GM12878 (cell line): ENCODE measurements around the gene CRYL1. TPM values are rescaled to one million over a fixed set of nuclear protein-coding genes. Genes with fewer than 3 reads are reported as not detected.

ENCODE experiments used
- ATAC-seq: fragments of 200-7000 bp; cut with Tn5 transposase; 3 replicates; pipeline ENCODE4 v1.9.1; 2020; ENCODE audit warnings: mild to moderate bottlenecking, moderate library complexity
- BruUV-seq: library from RNA; stranded (reverse); fragments of 400-500 nt; replicated peaks from 2 replicates; lab custom pipeline; 2021; lab: Mats Ljungman, UMichigan
- CTCF ChIA-PET: fragments of 300-600 bp; sonication (Branson Sonifier 250); formaldehyde crosslinking; extraction: SDS; loops from one replicate; lab custom pipeline; 2021; ENCODE audit warnings: inconsistent platforms; lab: Yijun Ruan, JAX
- POLR2A ChIA-PET: fragments of 350-600 bp; formaldehyde crosslinking; extraction: SDS; loops from one replicate; lab custom pipeline; 2021; ENCODE audit warnings: inconsistent platforms; lab: Charles Lee
- RAD21 ChIA-PET: fragments of 300-600 bp; sonication (Branson Sonifier 250); formaldehyde crosslinking; loops from one replicate; lab custom pipeline; 2023; ENCODE audit warnings: antibody characterized with exemption; ENCODE audit not compliant: unreplicated experiment; lab: Charles Lee
- SMC1A ChIA-PET: fragments of 300-600 bp; sonication (Branson Sonifier 250); formaldehyde crosslinking; loops from one replicate; lab custom pipeline; 2023; ENCODE audit not compliant: unreplicated experiment, uncharacterized antibody; lab: Charles Lee
- DNase-seq: peaks from one replicate; pipeline ENCODE4 v3.0.0-alpha.2; 2011; ENCODE audit warnings: low read depth, low spot score
- FAIRE-seq: peaks from 3 replicates; lab custom pipeline; 2011; peaks lifted over from hg19 to GRCh38; lab: Jason Lieb, UNC
- H2AFZ ChIP-seq: 2 replicates; pipeline ENCODE4 v1.6.0; 2011; ENCODE audit warnings: low read depth, low read length, control low read depth; ENCODE audit not compliant: control insufficient read depth
- H3K27ac ChIP-seq: 2 replicates; pipeline ENCODE4 v1.5.1; 2011; ENCODE audit warnings: control low read depth; ENCODE audit not compliant: control insufficient read depth, insufficient read depth
- H3K27me3 ChIP-seq, 2 experiments: replicated peaks in 1 of 2; 2 replicates each; pipeline versions ENCODE4 v1.6.0 to v1.6.1; 2011; ENCODE audit warnings: low read length in 1 of 2; ENCODE audit not compliant: control insufficient read depth in 2 of 2, insufficient read depth in 2 of 2
- H3K36me3 ChIP-seq, 2 experiments: 2 replicates each; pipeline ENCODE4 v1.5.1; 2011; ENCODE audit warnings: low read length in 1 of 2; ENCODE audit not compliant: control insufficient read depth in 2 of 2, insufficient read depth in 2 of 2
- H3K4me1 ChIP-seq: 2 replicates; pipeline ENCODE4 v1.6.1; 2011; ENCODE audit warnings: mild to moderate bottlenecking, low read length, moderate library complexity, mixed read lengths; ENCODE audit not compliant: control insufficient read depth, insufficient read depth
- H3K4me2 ChIP-seq: 2 replicates; pipeline ENCODE4 v1.6.0; 2011; ENCODE audit warnings: control low read depth; ENCODE audit not compliant: control insufficient read depth, insufficient read depth
- H3K4me3 ChIP-seq: fragments of 200-600 bp; sonication (generic); 2 replicates; pipeline ENCODE4 v1.5.1; 2016
- H3K79me2 ChIP-seq: 2 replicates; pipeline ENCODE4 v1.6.0; 2011; ENCODE audit warnings: low read length; ENCODE audit not compliant: control insufficient read depth, insufficient read depth
- H3K9ac ChIP-seq: 2 replicates; pipeline ENCODE4 v1.8.0; 2011; ENCODE audit warnings: low read length, control low read depth, mixed read lengths; ENCODE audit not compliant: control insufficient read depth, insufficient read depth
- H3K9me3 ChIP-seq: replicated peaks from 3 replicates; pipeline ENCODE4 v1.5.1; 2011; ENCODE audit warnings: mild to moderate bottlenecking, low read length; ENCODE audit not compliant: control insufficient read depth, insufficient read depth
- H4K20me1 ChIP-seq: 2 replicates; pipeline ENCODE4 v1.6.0; 2011; ENCODE audit not compliant: control insufficient read depth, insufficient read depth
- EED ChIP-seq: sonication (generic); IDR thresholded peaks from 2 replicates; pipeline ENCODE4 v1.6.1; 2016; ENCODE audit warnings: antibody characterized with exemption, low read depth
- FOXK2 ChIP-seq: fragments of 450-650 bp; IDR thresholded peaks from 2 replicates; pipeline ENCODE4 v1.6.1; 2017; ENCODE audit warnings: mild to moderate bottlenecking, moderate library complexity
- FOXM1 ChIP-seq: IDR thresholded peaks from 2 replicates; pipeline ENCODE4 v1.6.1; 2012; ENCODE audit warnings: low read depth, mild to moderate bottlenecking, inconsistent platforms, low read length, moderate library complexity
- HDAC6 ChIP-seq: fragments of 200-600 bp; sonication (generic); IDR thresholded peaks from one replicate; pipeline ENCODE4 v1.8.0; 2017; ENCODE audit warnings: antibody characterized with exemption; ENCODE audit not compliant: unreplicated experiment
- IKZF2 ChIP-seq, 2 experiments: fragments of 450-650 bp; IDR thresholded peaks; 2 replicates each; pipeline ENCODE4 v1.6.1; 2017; ENCODE audit warnings: mild to moderate bottlenecking in 2 of 2, moderate library complexity in 2 of 2
- MYB ChIP-seq: fragments of 150-350 bp; IDR thresholded peaks from 2 replicates; pipeline ENCODE4 v1.6.1; 2014; ENCODE audit warnings: mild to moderate bottlenecking, low read depth, low read length, borderline replicate concordance
- PAX5 ChIP-seq: IDR thresholded peaks from 2 replicates; pipeline ENCODE4 v1.6.1; 2011; ENCODE audit warnings: low read depth, low read length, borderline replicate concordance
- RB1 ChIP-seq: fragments of 450-650 bp; formaldehyde crosslinking; IDR thresholded peaks from 2 replicates; pipeline ENCODE4 v1.6.1; 2017; ENCODE audit warnings: mild to moderate bottlenecking, borderline replicate concordance
- SIN3A ChIP-seq: IDR thresholded peaks from 2 replicates; pipeline ENCODE4 v1.6.1; 2012; ENCODE audit warnings: low read depth, low read length, improper control_type of control experiment
- SMAD1 ChIP-seq: fragments of 450-650 bp; IDR thresholded peaks from 2 replicates; pipeline ENCODE4 v1.6.1; 2018; ENCODE audit warnings: mild to moderate bottlenecking, low read depth; ENCODE audit not compliant: partially characterized antibody
- SUPT20H ChIP-seq: IDR thresholded peaks from 2 replicates; pipeline ENCODE4 v1.6.1; 2011; ENCODE audit warnings: low read depth, mild to moderate bottlenecking, low read length, moderate library complexity, borderline replicate concordance; ENCODE audit not compliant: control insufficient read depth
- TBL1XR1 ChIP-seq: IDR thresholded peaks from 2 replicates; pipeline ENCODE4 v1.6.1; 2012; ENCODE audit warnings: low read depth, low read length, improper control_type of control experiment
- TCF3 ChIP-seq: IDR thresholded peaks from 2 replicates; pipeline ENCODE4 v1.6.1; 2012; ENCODE audit warnings: low read depth, mild to moderate bottlenecking, low read length, borderline replicate concordance; ENCODE audit not compliant: insufficient read depth
- ZNF384 ChIP-seq: IDR thresholded peaks from 2 replicates; pipeline ENCODE4 v1.6.1; 2012; ENCODE audit warnings: low read depth, mild to moderate bottlenecking, low read length, improper control_type of control experiment, borderline replicate concordance
- WGBS: methylation state at CpG from one replicate; pipeline ENCODE4 v1.1.6; 2016; ENCODE audit warnings: low lambda C conversion rate; ENCODE audit not compliant: insufficient replicate concordance, insufficient coverage; ENCODE audit errors: missing lambda C conversion rate; 5-methylcytosine and 5-hydroxymethylcytosine counted together
- in situ Hi-C: fragments of 300-500 bp; cut with MboI; formaldehyde crosslinking; loops from 9 replicates; pipeline ENCODE4 v1.14.3; 2018; ENCODE audit warnings: mixed read lengths
- intact Hi-C: fragments of 100-400 bp; cut with micrococcal nuclease; formaldehyde crosslinking; loops from one replicate; pipeline ENCODE4 v1.14.2; 2022; ENCODE audit not compliant: unreplicated experiment
- polyA plus RNA-seq, 11 experiments: library from polyadenylated mRNA; depleted of rRNA in 4 of 11; unstranded in 6 of 11; stranded (reverse) in 5 of 11; fragments of >200 nt; fragmentation: Nextera tagmentation in 4 of 11; fragmentation: Illumina TruSeq in 1 of 11; extraction: Ambion mirVana in 4 of 11; extraction: Trizol in 1 of 11; gene quantifications; 1 replicate in 1 of 11; 2 replicates in 10 of 11; pipeline versions ENCODE4 v1.2.1 to v1.2.3, GENCODE V29; 2011 to 2016; ENCODE audit warnings: inconsistent platforms in 2 of 11, missing spikeins in 2 of 11, low read depth in 1 of 11
- total RNA-seq, 4 experiments: library from RNA; depleted of rRNA in 3 of 4; stranded (reverse); fragments of >200 nt in 3 of 4; fragmentation: Illumina TruSeq in 1 of 4; extraction: Trizol in 1 of 4; gene quantifications; 2 replicates each; pipeline versions ENCODE4 v1.2.1 to v1.2.3, GENCODE V29; 2013 to 2021
- TF ChIP-seq, protein P1 (sequence below): fragments of 450-650 bp; IDR thresholded peaks from 2 replicates; pipeline ENCODE4 v1.6.1; 2016; ENCODE audit warnings: mild to moderate bottlenecking
- TF ChIP-seq, protein P2 (sequence below): fragments of 450-650 bp; IDR thresholded peaks from 2 replicates; pipeline ENCODE4 v1.6.1; 2017; ENCODE audit warnings: low read depth, mild to moderate bottlenecking, moderate library complexity
- TF ChIP-seq, protein P3 (sequence below): fragments of 450-650 bp; IDR thresholded peaks from 2 replicates; pipeline ENCODE4 v1.6.1; 2014; ENCODE audit warnings: mild to moderate bottlenecking
- TF ChIP-seq, protein P4 (sequence below): IDR thresholded peaks from 2 replicates; pipeline ENCODE4 v1.6.1; 2012; ENCODE audit warnings: low read length, inconsistent platforms

The CRYL1 gene
- total and polyA plus RNA-seq, 10 of the 15 experiments (the other 5 are each of a cell fraction or from before 2014, with no cell fraction given): 5.5 to 36.7 (median 12.2) TPM

DNA sequence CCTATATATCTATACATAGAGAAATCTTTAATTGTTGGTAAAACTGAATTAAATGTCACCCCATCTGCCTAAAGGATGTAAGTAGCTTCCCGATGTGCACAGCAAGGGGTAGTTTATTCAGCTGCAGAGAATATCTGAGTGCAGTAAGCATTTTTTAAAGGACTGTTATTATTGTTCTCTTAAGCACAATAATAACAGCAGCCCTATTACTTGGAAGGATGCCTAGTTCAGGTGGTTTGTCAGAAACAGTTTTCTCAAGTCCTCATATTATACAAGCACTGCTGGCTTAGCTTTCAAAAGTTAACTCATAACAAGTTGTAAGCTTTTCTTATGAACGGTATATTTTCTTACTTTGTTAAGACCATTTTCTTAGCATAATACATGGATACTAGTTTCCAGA is 142.6 kb downstream of the CRYL1 start:
- no peak overlapping the region for H3K4me3 ChIP-seq
- H3K9me3 ChIP-seq: no peaks in the 10 kb centered on the region; the same call in 2 of the 3 replicates
- BruUV-seq: no TSS peak
- in situ Hi-C loops (no loop called here), intact Hi-C loops (no loop called here)
- DNase-seq (no peak), ATAC-seq (no peak), FAIRE-seq (no peak)
- no peak overlapping the region for H3K27ac ChIP-seq
- H2AFZ ChIP-seq: no peak overlapping the region
- H3K27me3 ChIP-seq: no peaks in the 10 kb centered on the region
- TF ChIP-seq TBL1XR1: no peak
- TF ChIP-seq FOXK2: no peak
- no peak for TF ChIP-seq SUPT20H
- no peak for TF ChIP-seq IKZF2 (IDR thresholded peaks at IDR 0.05)
- TF ChIP-seq MYB: no peak
- no peak for TF ChIP-seq SMAD1
- no peak for TF ChIP-seq PAX5
- TF ChIP-seq, protein P1, sequence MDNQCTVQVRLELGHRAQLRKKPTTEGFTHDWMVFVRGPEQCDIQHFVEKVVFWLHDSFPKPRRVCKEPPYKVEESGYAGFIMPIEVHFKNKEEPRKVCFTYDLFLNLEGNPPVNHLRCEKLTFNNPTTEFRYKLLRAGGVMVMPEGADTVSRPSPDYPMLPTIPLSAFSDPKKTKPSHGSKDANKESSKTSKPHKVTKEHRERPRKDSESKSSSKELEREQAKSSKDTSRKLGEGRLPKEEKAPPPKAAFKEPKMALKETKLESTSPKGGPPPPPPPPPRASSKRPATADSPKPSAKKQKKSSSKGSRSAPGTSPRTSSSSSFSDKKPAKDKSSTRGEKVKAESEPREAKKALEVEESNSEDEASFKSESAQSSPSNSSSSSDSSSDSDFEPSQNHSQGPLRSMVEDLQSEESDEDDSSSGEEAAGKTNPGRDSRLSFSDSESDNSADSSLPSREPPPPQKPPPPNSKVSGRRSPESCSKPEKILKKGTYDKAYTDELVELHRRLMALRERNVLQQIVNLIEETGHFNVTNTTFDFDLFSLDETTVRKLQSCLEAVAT: no peak
- TF ChIP-seq, protein P2, sequence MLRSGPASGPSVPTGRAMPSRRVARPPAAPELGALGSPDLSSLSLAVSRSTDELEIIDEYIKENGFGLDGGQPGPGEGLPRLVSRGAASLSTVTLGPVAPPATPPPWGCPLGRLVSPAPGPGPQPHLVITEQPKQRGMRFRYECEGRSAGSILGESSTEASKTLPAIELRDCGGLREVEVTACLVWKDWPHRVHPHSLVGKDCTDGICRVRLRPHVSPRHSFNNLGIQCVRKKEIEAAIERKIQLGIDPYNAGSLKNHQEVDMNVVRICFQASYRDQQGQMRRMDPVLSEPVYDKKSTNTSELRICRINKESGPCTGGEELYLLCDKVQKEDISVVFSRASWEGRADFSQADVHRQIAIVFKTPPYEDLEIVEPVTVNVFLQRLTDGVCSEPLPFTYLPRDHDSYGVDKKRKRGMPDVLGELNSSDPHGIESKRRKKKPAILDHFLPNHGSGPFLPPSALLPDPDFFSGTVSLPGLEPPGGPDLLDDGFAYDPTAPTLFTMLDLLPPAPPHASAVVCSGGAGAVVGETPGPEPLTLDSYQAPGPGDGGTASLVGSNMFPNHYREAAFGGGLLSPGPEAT: no peak
- TF ChIP-seq HDAC6: no peak
- no peak for TF ChIP-seq RB1
- no peak for TF ChIP-seq ZNF384
- TF ChIP-seq, protein P3, sequence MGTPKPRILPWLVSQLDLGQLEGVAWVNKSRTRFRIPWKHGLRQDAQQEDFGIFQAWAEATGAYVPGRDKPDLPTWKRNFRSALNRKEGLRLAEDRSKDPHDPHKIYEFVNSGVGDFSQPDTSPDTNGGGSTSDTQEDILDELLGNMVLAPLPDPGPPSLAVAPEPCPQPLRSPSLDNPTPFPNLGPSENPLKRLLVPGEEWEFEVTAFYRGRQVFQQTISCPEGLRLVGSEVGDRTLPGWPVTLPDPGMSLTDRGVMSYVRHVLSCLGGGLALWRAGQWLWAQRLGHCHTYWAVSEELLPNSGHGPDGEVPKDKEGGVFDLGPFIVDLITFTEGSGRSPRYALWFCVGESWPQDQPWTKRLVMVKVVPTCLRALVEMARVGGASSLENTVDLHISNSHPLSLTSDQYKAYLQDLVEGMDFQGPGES: no peak
- no peak for TF ChIP-seq TCF3
- TF ChIP-seq EED: no peak
- TF ChIP-seq FOXM1: no peak
- TF ChIP-seq, protein P4, sequence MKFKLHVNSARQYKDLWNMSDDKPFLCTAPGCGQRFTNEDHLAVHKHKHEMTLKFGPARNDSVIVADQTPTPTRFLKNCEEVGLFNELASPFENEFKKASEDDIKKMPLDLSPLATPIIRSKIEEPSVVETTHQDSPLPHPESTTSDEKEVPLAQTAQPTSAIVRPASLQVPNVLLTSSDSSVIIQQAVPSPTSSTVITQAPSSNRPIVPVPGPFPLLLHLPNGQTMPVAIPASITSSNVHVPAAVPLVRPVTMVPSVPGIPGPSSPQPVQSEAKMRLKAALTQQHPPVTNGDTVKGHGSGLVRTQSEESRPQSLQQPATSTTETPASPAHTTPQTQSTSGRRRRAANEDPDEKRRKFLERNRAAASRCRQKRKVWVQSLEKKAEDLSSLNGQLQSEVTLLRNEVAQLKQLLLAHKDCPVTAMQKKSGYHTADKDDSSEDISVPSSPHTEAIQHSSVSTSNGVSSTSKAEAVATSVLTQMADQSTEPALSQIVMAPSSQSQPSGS: no peak
- TF ChIP-seq SIN3A: no peak
- ChIA-PET RAD21 (interaction anchor here (0.6 kb wide), 2 partner anchors 542 to 1102 kb away, joined by 3 to 4 read pairs; no protein-coding TSS in a partner anchor), SMC1A (interaction anchor here (1.4 kb wide), 1 partner anchor 12 kb away, joined by 4 read pairs; no protein-coding TSS in a partner anchor), CTCF (interaction anchor here (0.7 kb wide), 1 partner anchor 74 kb away, joined by 3 read pairs; no protein-coding TSS in a partner anchor), POLR2A (no interaction called here)
- H3K4me1 ChIP-seq: peaks cover 3% of the 10 kb centered on the region
- H3K4me2 ChIP-seq: no peak overlapping the region
- H3K9ac ChIP-seq: no peak overlapping the region
- WGBS: 88% methylated on average over 2 of the region's 2 CpGs
- H3K36me3 ChIP-seq: no peaks in the 10 kb centered on the region
- H4K20me1 ChIP-seq: no peaks in the 10 kb centered on the region
- no peaks in the 10 kb centered on the region for H3K79me2 ChIP-seq
